Neuronal stem cell (in vitro differentiated cells): ENCODE results near the gene C14orf119.

Source experiments
- DNase-seq: peaks from one replicate; pipeline ENCODE4 v3.0.0-alpha.2; 2013; ENCODE audit warnings: low spot score
- H2AFZ ChIP-seq: one replicate; pipeline ENCODE4 v1.6.1; 2013; ENCODE audit warnings: mild to moderate bottlenecking, low read length, inconsistent platforms
- H2AK5ac ChIP-seq: 2 replicates; pipeline ENCODE4 v1.6.1; 2013; ENCODE audit warnings: low read depth, mild to moderate bottlenecking, inconsistent platforms, low read length, moderate library complexity, mixed read lengths
- H2BK120ac ChIP-seq: 2 replicates; pipeline ENCODE4 v1.6.1; 2013; ENCODE audit warnings: low read depth, mild to moderate bottlenecking, inconsistent platforms, low read length, moderate library complexity, mixed read lengths
- H2BK12ac ChIP-seq: one replicate; pipeline ENCODE4 v1.6.1; 2013; ENCODE audit warnings: low read length, inconsistent platforms
- H2BK15ac ChIP-seq: 2 replicates; pipeline ENCODE4 v1.6.1; 2013; ENCODE audit warnings: mild to moderate bottlenecking, low read length, inconsistent platforms, mixed read lengths
- H2BK5ac ChIP-seq: one replicate; pipeline ENCODE4 v1.6.1; 2013; ENCODE audit warnings: inconsistent platforms, mild to moderate bottlenecking, low read length, moderate library complexity
- H3K14ac ChIP-seq: one replicate; pipeline ENCODE4 v1.6.1; 2013; ENCODE audit warnings: low read length, inconsistent platforms
- H3K18ac ChIP-seq: 2 replicates; pipeline ENCODE4 v1.6.1; 2013; ENCODE audit warnings: low read length, inconsistent platforms
- H3K23ac ChIP-seq: 2 replicates; pipeline ENCODE4 v1.6.1; 2013; ENCODE audit warnings: low read depth, mild to moderate bottlenecking, mixed read lengths, low read length, inconsistent platforms; ENCODE audit not compliant: poor library complexity
- H3K27ac ChIP-seq: replicated peaks from 3 replicates; pipeline ENCODE4 v1.5.1; 2013; ENCODE audit warnings: low read length, inconsistent platforms
- H3K27me3 ChIP-seq, 3 experiments: 2 replicates each; pipeline ENCODE4 v1.6.1; 2013; ENCODE audit warnings: low read length in 3 of 3, mild to moderate bottlenecking in 2 of 3, inconsistent platforms in 1 of 3, low read depth in 1 of 3, mixed read lengths in 1 of 3, moderate library complexity in 1 of 3; ENCODE audit not compliant: control insufficient read depth in 3 of 3, insufficient read depth in 3 of 3
- H3K36me3 ChIP-seq, 2 donors: replicated peaks in 1 of 2; 2 replicates each; pipeline ENCODE4 v1.6.1; 2013; ENCODE audit warnings: low read length in 2 of 2; ENCODE audit not compliant: control insufficient read depth in 2 of 2, insufficient read depth in 2 of 2
- H3K4ac ChIP-seq: 2 replicates; pipeline ENCODE4 v1.6.1; 2013; ENCODE audit warnings: inconsistent platforms, mild to moderate bottlenecking, low read length, moderate library complexity
- H3K4me1 ChIP-seq, 2 donors: 1 replicate in 1 of 2; 2 replicates in 1 of 2; pipeline ENCODE4 v1.6.1; 2013; ENCODE audit warnings: low read length in 2 of 2, low read depth in 1 of 2; ENCODE audit not compliant: control insufficient read depth in 2 of 2, insufficient read depth in 1 of 2
- H3K4me2 ChIP-seq: one replicate; pipeline ENCODE4 v1.6.1; 2013; ENCODE audit warnings: mild to moderate bottlenecking, low read length, inconsistent platforms; ENCODE audit not compliant: insufficient read depth, poor library complexity, severe bottlenecking
- H3K4me3 ChIP-seq, 2 donors: 2 replicates each; pipeline ENCODE4 v1.5.1; 2013; ENCODE audit warnings: low read length in 2 of 2, mild to moderate bottlenecking in 2 of 2, inconsistent platforms in 1 of 2, moderate library complexity in 1 of 2
- H3K79me1 ChIP-seq: one replicate; pipeline ENCODE4 v1.6.1; 2013; ENCODE audit warnings: low read depth, mild to moderate bottlenecking, inconsistent platforms, low read length, moderate library complexity
- H3K9ac ChIP-seq: one replicate; pipeline ENCODE4 v1.6.1; 2013; ENCODE audit warnings: mild to moderate bottlenecking, low read depth, low read length, inconsistent platforms; ENCODE audit not compliant: poor library complexity
- H3K9me3 ChIP-seq, 2 donors: replicated peaks in 1 of 2; 2 replicates each; pipeline versions ENCODE3 to v1.6.1; 2013; ENCODE audit warnings: low read length in 2 of 2, mild to moderate bottlenecking in 2 of 2, inconsistent platforms in 1 of 2, low read depth in 1 of 2, mixed read lengths in 1 of 2, moderate library complexity in 1 of 2; ENCODE audit not compliant: control insufficient read depth in 2 of 2, insufficient read depth in 1 of 2
- H4K8ac ChIP-seq: one replicate; pipeline ENCODE4 v1.6.1; 2013; ENCODE audit warnings: low read depth, mild to moderate bottlenecking, inconsistent platforms, low read length, moderate library complexity
- H4K91ac ChIP-seq: one replicate; pipeline ENCODE4 v1.6.1; 2013; ENCODE audit warnings: low read length, low read depth, mild to moderate bottlenecking, inconsistent platforms; ENCODE audit not compliant: poor library complexity
- WGBS, 2 donors: extraction: QIAGEN DNeasy Blood & Tissue Kit; methylation state at CpG; one replicate each; pipeline ENCODE4 v1.1.7; 2013; ENCODE audit warnings: missing lambda C conversion rate in 2 of 2, mixed read lengths in 1 of 2; ENCODE audit not compliant: insufficient read length in 2 of 2, insufficient replicate concordance in 1 of 2; ENCODE audit errors: extremely low coverage in 2 of 2; 5-methylcytosine and 5-hydroxymethylcytosine counted together

The C14orf119 gene

DNA sequence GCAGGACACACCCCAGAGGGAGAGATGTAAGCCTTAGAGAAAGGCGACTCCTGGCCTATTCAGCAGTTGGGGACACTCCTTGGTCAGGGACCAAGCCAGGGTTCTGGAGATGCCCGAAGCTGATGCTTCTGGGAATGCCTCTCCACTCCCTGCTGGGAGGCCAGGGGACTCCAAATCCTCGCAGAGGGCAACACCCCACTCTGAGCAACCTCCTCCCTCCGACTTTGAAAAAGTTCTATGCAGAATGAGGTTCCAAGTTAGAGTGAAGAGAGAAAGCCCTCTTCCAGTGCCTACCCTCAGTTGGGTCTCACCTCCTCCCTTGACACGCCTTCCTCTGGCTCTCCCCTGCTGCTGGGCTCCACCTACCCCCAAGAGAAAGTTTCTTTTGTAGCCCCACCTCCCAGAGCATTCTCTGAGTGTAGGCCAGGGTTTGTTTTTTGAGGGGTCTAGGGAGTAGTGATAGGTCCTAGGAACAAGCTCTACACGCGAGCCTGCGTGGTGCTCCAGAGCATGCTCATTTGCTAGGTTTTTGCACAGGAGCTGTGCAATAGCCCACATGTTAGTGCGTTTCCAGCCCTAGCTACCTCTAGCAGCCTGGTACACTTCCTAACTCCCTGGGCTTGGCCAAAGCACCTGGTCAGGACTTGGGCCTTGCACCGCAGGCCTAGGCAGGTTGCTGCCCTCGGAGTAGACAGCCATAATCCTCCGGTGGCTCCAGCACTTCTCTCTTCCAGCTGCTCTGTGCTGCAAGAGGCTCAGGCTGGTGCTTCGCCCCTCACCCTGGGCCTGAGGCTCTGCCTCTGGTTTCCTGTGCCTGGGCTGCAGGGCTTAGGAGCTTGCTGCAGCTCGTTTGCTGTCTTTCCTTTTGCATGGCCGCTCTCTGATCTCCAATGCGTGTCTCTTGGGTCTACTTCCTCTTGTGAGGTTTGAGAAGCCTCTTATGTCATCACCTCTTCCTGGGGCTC lies 24.3 kb downstream of the C14orf119 start:
- Histone ChIP-seq H3K9ac (peak overlapping the region; percentile 70), H2BK12ac (no peak overlapping the region), H4K91ac (no peak overlapping the region), H3K36me3 (no peaks in the 10 kb centered on the region), H2BK15ac (no peak overlapping the region), H3K27ac (peak overlapping the region; percentile 10), H3K23ac (peak overlapping the region; percentile 47), H3K18ac (peak overlapping the region; percentile 71), H3K4me3 (no peak overlapping the region), H3K27me3 (no peaks in the 10 kb centered on the region), H2AFZ (peak overlapping the region; percentile 73), H3K4me2 (no peak overlapping the region), H4K8ac (no peak overlapping the region), H2AK5ac (peak overlapping the region; percentile 24), H3K4ac (no peak overlapping the region), H3K14ac (no peak overlapping the region), H3K79me1 (no peaks in the 10 kb centered on the region), H2BK120ac (no peak overlapping the region), H3K4me1 (peaks cover 5 to 11% of the 10 kb centered on the region in 2 donors), H3K9me3 (no peaks in the 10 kb centered on the region), H2BK5ac (no peak overlapping the region)
- WGBS, 2 donors, result no CpG with 5 or more reads among the region's 16 CpGs
- no peak for DNase-seq

DNA sequence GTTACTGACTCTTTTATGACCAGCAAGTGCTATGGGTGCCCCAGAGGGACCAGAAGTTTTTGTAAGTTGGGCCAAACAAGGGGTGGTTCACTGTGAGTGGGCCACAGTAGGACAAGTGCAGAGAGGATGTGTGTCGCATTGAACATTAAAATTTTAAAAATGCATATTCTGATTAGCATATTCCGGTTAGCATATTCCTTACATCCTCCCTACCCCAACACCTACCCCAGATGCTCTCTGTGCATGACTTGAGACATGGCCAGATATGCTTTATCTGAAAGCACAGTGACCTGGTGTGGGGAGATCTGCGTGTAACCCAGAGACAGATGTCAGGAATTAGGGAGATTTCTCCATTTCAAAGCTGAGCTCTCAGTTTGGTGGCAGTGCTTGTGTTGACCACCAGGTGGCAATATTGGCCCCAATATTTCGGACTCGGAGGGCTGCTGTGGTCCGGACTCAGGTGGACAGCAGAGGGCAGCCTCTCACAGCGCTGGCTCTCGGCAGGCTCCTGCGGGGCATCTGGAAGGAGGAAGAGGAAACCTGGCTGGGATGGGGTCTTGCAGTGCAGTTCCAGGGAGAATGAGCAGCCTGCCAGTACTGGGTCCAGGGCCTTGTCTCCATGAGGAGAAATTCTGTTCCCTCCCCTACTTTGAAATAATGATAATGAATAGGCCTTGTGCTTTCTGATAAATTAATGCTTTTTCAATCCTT lies 25.4 kb downstream of the C14orf119 start:
- Histone ChIP-seq H3K27me3 (no peaks in the 10 kb centered on the region), H3K23ac (no peak overlapping the region), H2BK120ac (no peak overlapping the region), H3K18ac (no peak overlapping the region), H2BK12ac (no peak overlapping the region), H3K4ac (no peak overlapping the region), H3K14ac (no peak overlapping the region), H2AK5ac (no peak overlapping the region), H3K36me3 (no peaks in the 10 kb centered on the region), H2BK5ac (no peak overlapping the region), H3K27ac (no peak overlapping the region), H3K4me3 (no peak overlapping the region), H2AFZ (peak overlapping the region; percentile 71), H3K4me1 (peaks cover 5 to 11% of the 10 kb centered on the region in 2 donors), H3K4me2 (no peak overlapping the region), H3K9me3 (no peaks in the 10 kb centered on the region), H2BK15ac (no peak overlapping the region), H3K9ac (no peak overlapping the region), H4K8ac (no peak overlapping the region), H4K91ac (no peak overlapping the region), H3K79me1 (no peaks in the 10 kb centered on the region)
- WGBS, 2 donors, result no CpG with 5 or more reads among the region's 9 CpGs
- peak; percentile 90 for DNase-seq

DNA sequence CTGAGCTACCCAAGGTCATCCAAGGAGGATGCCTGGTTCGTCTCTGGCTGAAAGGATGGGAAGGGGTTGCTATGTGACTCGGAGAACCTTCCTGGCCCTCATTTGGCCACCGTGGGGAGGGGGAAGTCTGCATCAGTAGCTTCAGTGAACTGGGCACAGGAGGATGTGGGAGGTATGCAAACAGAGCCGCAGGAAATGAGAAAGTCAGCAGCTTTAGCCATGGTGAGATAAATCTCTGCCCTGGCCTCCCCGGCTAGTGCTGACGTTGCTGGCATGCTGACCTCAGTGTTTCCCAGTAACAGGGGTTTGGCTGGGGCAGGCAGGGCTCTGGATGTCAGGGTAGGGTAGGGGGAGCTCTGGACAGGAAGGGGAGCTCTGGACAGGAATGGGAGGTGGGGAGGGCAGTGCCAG lies 26.1 kb downstream of the C14orf119 start:
- Histone ChIP-seq H3K27ac (no peak overlapping the region), H3K27me3 (no peaks in the 10 kb centered on the region), H3K4me3 (no peak overlapping the region), H2BK5ac (no peak overlapping the region), H3K4ac (no peak overlapping the region), H2BK12ac (no peak overlapping the region), H2BK120ac (no peak overlapping the region), H3K36me3 (no peaks in the 10 kb centered on the region), H3K9ac (no peak overlapping the region), H2BK15ac (no peak overlapping the region), H3K79me1 (no peaks in the 10 kb centered on the region), H4K8ac (no peak overlapping the region), H3K4me2 (no peak overlapping the region), H3K4me1 (peaks cover 5 to 11% of the 10 kb centered on the region in 2 donors), H2AFZ (peak overlapping the region; percentile 71), H4K91ac (no peak overlapping the region), H3K14ac (no peak overlapping the region), H3K9me3 (no peaks in the 10 kb centered on the region), H2AK5ac (no peak overlapping the region), H3K18ac (no peak overlapping the region), H3K23ac (no peak overlapping the region)
- WGBS, 2 donors, result no CpG with 5 or more reads among the region's 6 CpGs
- no peak for DNase-seq

DNA sequence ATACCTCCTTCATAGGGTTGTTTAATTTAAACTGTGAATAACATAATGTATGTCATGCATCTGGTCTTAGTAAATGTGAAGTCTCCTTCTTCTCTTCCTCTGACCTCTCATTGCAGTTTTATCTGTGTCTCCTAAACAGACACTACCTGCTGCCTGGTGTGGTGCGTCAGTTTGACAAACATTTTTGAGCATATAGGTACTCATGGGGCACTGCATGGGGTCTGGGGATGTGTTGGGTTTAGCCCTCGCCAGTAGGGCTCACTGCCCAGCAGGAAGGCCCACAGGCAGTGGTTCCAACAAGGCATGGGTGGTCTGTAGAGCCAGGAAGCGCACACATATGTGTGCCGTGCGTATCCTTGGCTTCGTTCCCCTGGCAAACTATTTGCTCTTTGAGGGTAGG lies 26.8 kb downstream of the C14orf119 start:
- DNase-seq, result no peak
- Histone ChIP-seq H3K18ac (no peak overlapping the region), H3K23ac (no peak overlapping the region), H2AFZ (no peak overlapping the region), H4K8ac (no peak overlapping the region), H3K9ac (no peak overlapping the region), H2BK15ac (no peak overlapping the region), H3K27me3 (no peaks in the 10 kb centered on the region), H3K27ac (no peak overlapping the region), H4K91ac (no peak overlapping the region), H2AK5ac (no peak overlapping the region), H2BK5ac (no peak overlapping the region), H3K36me3 (no peaks in the 10 kb centered on the region), H3K4me3 (no peak overlapping the region), H3K9me3 (no peaks in the 10 kb centered on the region), H2BK120ac (no peak overlapping the region), H3K4me1 (peaks cover 5 to 11% of the 10 kb centered on the region in 2 donors), H3K79me1 (no peaks in the 10 kb centered on the region), H3K14ac (no peak overlapping the region), H2BK12ac (peak overlapping the region; percentile 14), H3K4ac (no peak overlapping the region), H3K4me2 (no peak overlapping the region)
- WGBS, 2 donors, result no CpG with 5 or more reads among the region's 6 CpGs
